Loucy (cell line): ENCODE measurements around the gene MEGF6.
A peak's percentile ranks its signal among the peaks of the same experiment; 100 is the strongest.

Source experiments
- H2AFZ ChIP-seq: fragments of 200-600 bp; sonication (generic); 2 replicates; pipeline ENCODE4 v1.6.0; 2016; ENCODE audit warnings: antibody characterized with exemption, mild to moderate bottlenecking, low read length, moderate library complexity
- H3F3A ChIP-seq: fragments of 200-600 bp; 2 replicates; pipeline ENCODE4 v1.6.0; 2016; ENCODE audit warnings: antibody characterized with exemption, low read depth, mild to moderate bottlenecking
- H3K27me3 ChIP-seq: fragments of 200-600 bp; sonication (generic); 2 replicates; pipeline ENCODE4 v1.6.1; 2014; ENCODE audit warnings: low read length, mild to moderate bottlenecking; ENCODE audit not compliant: insufficient read depth, poor library complexity, severe bottlenecking
- H3K36me3 ChIP-seq: fragments of 200-600 bp; sonication (generic); 2 replicates; pipeline ENCODE4 v1.6.1; 2016; ENCODE audit warnings: low read length; ENCODE audit not compliant: insufficient read depth
- H3K4me1 ChIP-seq: fragments of 200-600 bp; sonication (generic); 2 replicates; pipeline ENCODE4 v1.5.1; 2014; ENCODE audit warnings: low read length, mild to moderate bottlenecking; ENCODE audit not compliant: insufficient read depth, poor library complexity, severe bottlenecking
- H3K4me2 ChIP-seq: fragments of 200-600 bp; sonication (generic); 2 replicates; pipeline ENCODE4 v1.6.0; 2014; ENCODE audit warnings: antibody characterized with exemption, low read length, low read depth, mild to moderate bottlenecking; ENCODE audit not compliant: poor library complexity, severe bottlenecking
- H3K4me3 ChIP-seq: fragments of 200-600 bp; sonication (generic); 2 replicates; pipeline ENCODE4 v1.5.1; 2014; ENCODE audit warnings: low read length, mild to moderate bottlenecking, mixed read lengths; ENCODE audit not compliant: poor library complexity, severe bottlenecking
- H3K79me2 ChIP-seq: fragments of 200-600 bp; sonication (generic); 2 replicates; pipeline ENCODE4 v1.6.1; 2014; ENCODE audit warnings: low read length; ENCODE audit not compliant: insufficient read depth
- H3K9ac ChIP-seq: fragments of 200-600 bp; sonication (generic); 2 replicates; pipeline ENCODE4 v1.6.0; 2014; ENCODE audit warnings: mild to moderate bottlenecking, low read depth, low read length, moderate library complexity; ENCODE audit not compliant: poor library complexity, severe bottlenecking
- H3K9me2 ChIP-seq: fragments of 200-600 bp; sonication (generic); replicated peaks from 2 replicates; pipeline ENCODE4 v1.6.1; 2016; ENCODE audit warnings: low read depth, low read length, mixed read lengths
- H3K9me3 ChIP-seq: fragments of 200-600 bp; sonication (generic); 2 replicates; pipeline ENCODE4 v1.6.1; 2014; ENCODE audit warnings: mild to moderate bottlenecking, antibody characterized with exemption, low read length, low read depth; ENCODE audit not compliant: insufficient read depth
- H4K20me1 ChIP-seq: fragments of 200-600 bp; sonication (generic); 2 replicates; pipeline ENCODE4 v1.6.0; 2014; ENCODE audit warnings: antibody characterized with exemption, low read length, mild to moderate bottlenecking; ENCODE audit not compliant: insufficient read depth, poor library complexity, severe bottlenecking
- CTCF ChIP-seq: fragments of 200-600 bp; sonication (generic); conservative IDR thresholded peaks from 2 replicates; pipeline ENCODE4 v1.5.1; 2014; ENCODE audit warnings: mild to moderate bottlenecking, antibody characterized with exemption, low read length
- EZH2phosphoT487 ChIP-seq: fragments of 200-600 bp; IDR thresholded peaks from 2 replicates; pipeline ENCODE4 v1.6.1; 2018; ENCODE audit warnings: antibody characterized with exemption, mild to moderate bottlenecking, moderate library complexity, borderline replicate concordance

The MEGF6 gene

GRCh38 chr1:3524556-3525203, 86.6 kb downstream of the MEGF6 start:
- H3F3A ChIP-seq = no peaks in the 10 kb centered on the region
- no peaks in the 10 kb centered on the region for H3K27me3 ChIP-seq
- H3K36me3 ChIP-seq = no peaks in the 10 kb centered on the region
- H3K4me2 ChIP-seq = no peak overlapping the region
- H3K79me2 ChIP-seq = no peaks in the 10 kb centered on the region
- no peaks in the 10 kb centered on the region for H4K20me1 ChIP-seq
- H3K4me3 ChIP-seq = no peak overlapping the region
- H2AFZ ChIP-seq = no peak overlapping the region
- H3K9ac ChIP-seq = peak overlapping the region; percentile 4
- peaks cover 17% of the 10 kb centered on the region for H3K4me1 ChIP-seq
- H3K9me3 ChIP-seq = no peaks in the 10 kb centered on the region
- no peaks in the 10 kb centered on the region for H3K9me2 ChIP-seq
- TF ChIP-seq CTCF = no peak
- no peak for TF ChIP-seq EZH2phosphoT487

GRCh38 chr1:3523980-3524379, 87.3 kb downstream of the MEGF6 start:
- Histone ChIP-seq H3K79me2 (no peaks in the 10 kb centered on the region), H3F3A (no peaks in the 10 kb centered on the region), H3K4me1 (peaks cover 17% of the 10 kb centered on the region), H3K9me3 (no peaks in the 10 kb centered on the region), H3K36me3 (no peaks in the 10 kb centered on the region), H3K4me2 (no peak overlapping the region), H3K27me3 (no peaks in the 10 kb centered on the region), H3K9me2 (no peaks in the 10 kb centered on the region), H4K20me1 (no peaks in the 10 kb centered on the region), H3K9ac (no peak overlapping the region), H2AFZ (no peak overlapping the region), H3K4me3 (no peak overlapping the region)
- TF ChIP-seq EZH2phosphoT487 = no peak
- TF ChIP-seq CTCF = no peak

- Histone ChIP-seq H3K9me3 (no peaks in the 10 kb centered on the region), H3K9me2 (no peaks in the 10 kb centered on the region), H3K4me2 (no peak overlapping the region), H3K79me2 (peaks cover 5% of the 10 kb centered on the region; the same call in 1 of the 2 replicates), H3K9ac (no peak overlapping the region), H3K36me3 (no peaks in the 10 kb centered on the region), H3F3A (no peaks in the 10 kb centered on the region), H3K27me3 (no peaks in the 10 kb centered on the region), H3K4me3 (no peak overlapping the region), H2AFZ (no peak overlapping the region), H3K4me1 (peaks cover 22% of the 10 kb centered on the region), H4K20me1 (no peaks in the 10 kb centered on the region)
- TF ChIP-seq CTCF (no peak), EZH2phosphoT487 (no peak)
These were observed 88.6 kb downstream of the MEGF6 start for GRCh38 chr1:3522564-3523265.
